HEK293 (cell line): ENCODE results near the gene ANP32B.

ENCODE experiments used
- GLIS1 ChIP-seq: fragments of 450-650 bp; formaldehyde crosslinking; IDR thresholded peaks from 2 replicates; pipeline ENCODE4 v1.5.1; 2016; ENCODE audit warnings: missing biosample characterization, missing genetic modification characterization
- IKZF3 ChIP-seq: fragments of 450-650 bp; IDR thresholded peaks from 2 replicates; pipeline ENCODE4 v1.5.0; 2018; ENCODE audit warnings: missing biosample characterization, mild to moderate bottlenecking, missing genetic modification characterization, moderate library complexity
- PATZ1 ChIP-seq: fragments of 450-650 bp; formaldehyde crosslinking; IDR thresholded peaks from 2 replicates; pipeline ENCODE4 v1.5.1; 2016; ENCODE audit warnings: missing biosample characterization, missing genetic modification characterization
- SP2 ChIP-seq: fragments of 450-650 bp; formaldehyde crosslinking; IDR thresholded peaks from 2 replicates; pipeline ENCODE4 v1.5.1; 2016; ENCODE audit warnings: missing biosample characterization, missing genetic modification characterization
- SP7 ChIP-seq: fragments of 450-650 bp; formaldehyde crosslinking; IDR thresholded peaks from 2 replicates; pipeline ENCODE4 v1.5.1; 2016; ENCODE audit warnings: missing biosample characterization, missing genetic modification characterization
- ZBTB17 ChIP-seq: fragments of 450-650 bp; formaldehyde crosslinking; IDR thresholded peaks from 2 replicates; pipeline ENCODE4 v1.5.1; 2016; ENCODE audit warnings: missing biosample characterization, missing genetic modification characterization
- ZBTB20 ChIP-seq: fragments of 450-650 bp; formaldehyde crosslinking; IDR thresholded peaks from 2 replicates; pipeline ENCODE4 v1.5.1; 2016; ENCODE audit warnings: missing biosample characterization, missing genetic modification characterization
- ZBTB26 ChIP-seq: fragments of 450-650 bp; formaldehyde crosslinking; optimal IDR thresholded peaks from 2 replicates; pipeline ENCODE3; 2016; ENCODE audit warnings: missing biosample characterization, mild to moderate bottlenecking, missing genetic modification characterization
- ZBTB6 ChIP-seq: fragments of 450-650 bp; formaldehyde crosslinking; IDR thresholded peaks from 2 replicates; pipeline ENCODE4 v1.5.1; 2017; ENCODE audit warnings: missing biosample characterization, missing genetic modification characterization
- ZNF248 ChIP-seq: fragments of 450-650 bp; formaldehyde crosslinking; IDR thresholded peaks from 2 replicates; pipeline ENCODE4 v1.5.1; 2017; ENCODE audit warnings: missing biosample characterization, missing genetic modification characterization
- ZNF324 ChIP-seq: fragments of 450-650 bp; formaldehyde crosslinking; IDR thresholded peaks from 2 replicates; pipeline ENCODE4 v1.5.1; 2016; ENCODE audit warnings: missing biosample characterization, missing genetic modification characterization
- ZNF335 ChIP-seq: fragments of 450-650 bp; formaldehyde crosslinking; conservative IDR thresholded peaks from 2 replicates; pipeline ENCODE4 v1.5.1; 2016; ENCODE audit warnings: missing biosample characterization, missing genetic modification characterization
- ZNF391 ChIP-seq: fragments of 450-650 bp; formaldehyde crosslinking; IDR thresholded peaks from 2 replicates; pipeline ENCODE4 v1.5.1; 2016; ENCODE audit warnings: low read depth, missing biosample characterization, missing genetic modification characterization, borderline replicate concordance
- ZNF48 ChIP-seq: fragments of 450-650 bp; formaldehyde crosslinking; IDR thresholded peaks from 2 replicates; pipeline ENCODE4 v1.5.1; 2016; ENCODE audit warnings: missing biosample characterization, missing genetic modification characterization
- ZNF501 ChIP-seq: fragments of 450-650 bp; formaldehyde crosslinking; IDR thresholded peaks from 2 replicates; pipeline ENCODE4 v1.5.1; 2016; ENCODE audit warnings: missing biosample characterization, missing genetic modification characterization
- ZNF530 ChIP-seq: fragments of 450-650 bp; formaldehyde crosslinking; IDR thresholded peaks from 2 replicates; pipeline ENCODE4 v1.5.1; 2016; ENCODE audit warnings: low read depth, missing biosample characterization, missing genetic modification characterization
- ZNF561 ChIP-seq: fragments of 450-650 bp; IDR thresholded peaks from 2 replicates; pipeline ENCODE4 v1.5.1; 2018; ENCODE audit warnings: missing biosample characterization, missing genetic modification characterization, borderline replicate concordance
- ZNF585B ChIP-seq: fragments of 450-650 bp; formaldehyde crosslinking; IDR thresholded peaks from 2 replicates; pipeline ENCODE4 v1.5.1; 2016; ENCODE audit warnings: missing biosample characterization, missing genetic modification characterization
- ZNF629 ChIP-seq: fragments of 450-650 bp; formaldehyde crosslinking; IDR thresholded peaks from 2 replicates; pipeline ENCODE4 v1.5.1; 2017; ENCODE audit warnings: missing biosample characterization, missing genetic modification characterization
- ZNF639 ChIP-seq: fragments of 450-650 bp; formaldehyde crosslinking; IDR thresholded peaks from 2 replicates; pipeline ENCODE4 v1.5.1; 2016; ENCODE audit warnings: missing biosample characterization, missing genetic modification characterization
- ZNF660 ChIP-seq: fragments of 450-650 bp; IDR thresholded peaks from 2 replicates; pipeline ENCODE4 v1.5.1; 2018; ENCODE audit warnings: missing biosample characterization, mild to moderate bottlenecking, missing genetic modification characterization
- ZNF692 ChIP-seq: fragments of 450-650 bp; formaldehyde crosslinking; IDR thresholded peaks from 2 replicates; pipeline ENCODE4 v1.5.1; 2016; ENCODE audit warnings: missing biosample characterization, missing genetic modification characterization
- ZNF76 ChIP-seq: fragments of 450-650 bp; formaldehyde crosslinking; IDR thresholded peaks from 2 replicates; pipeline ENCODE4; 2016; ENCODE audit warnings: low read depth, missing biosample characterization, missing genetic modification characterization, borderline replicate concordance
- ZSCAN23 ChIP-seq: fragments of 450-650 bp; formaldehyde crosslinking; IDR thresholded peaks from 2 replicates; pipeline ENCODE4 v1.5.1; 2016; ENCODE audit warnings: missing biosample characterization, missing genetic modification characterization
- ZSCAN4 ChIP-seq: fragments of 450-650 bp; formaldehyde crosslinking; IDR thresholded peaks from 2 replicates; pipeline ENCODE4 v1.5.1; 2017; ENCODE audit warnings: missing biosample characterization, missing genetic modification characterization

Gene ANP32B

GRCh38 chr9:98056269-98057137 is 73.4 kb downstream of the ANP32B start, which contains the start of gene NANS (continued):
- TF ChIP-seq ZSCAN4 (tag by site-specific recombination) (no peak), SP7 (tag by site-specific recombination) (peak; percentile 68; the same call in 1 of the 2 replicates), ZNF76 (tag by site-specific recombination) (0 out of 2 replicates have a peak, but pooled peaks have one; percentile 43), PATZ1 (tag by site-specific recombination) (peak; percentile 55), ZBTB26 (tag by site-specific recombination) (peak; percentile 52), SP2 (peak; percentile 64), IKZF3 (tag by site-specific recombination) (peak; percentile 77), ZNF391 (tag by site-specific recombination) (no peak), ZNF692 (tag by site-specific recombination) (peak; percentile 44; the same call in 1 of the 2 replicates), ZNF561 (tag by site-specific recombination) (peak; percentile 42; the same call in 1 of the 2 replicates), ZNF530 (no peak), ZNF324 (tag by site-specific recombination) (peak; percentile 18; the same call in 1 of the 2 replicates), ZNF248 (tag by site-specific recombination) (no peak), ZNF585B (no peak), ZNF335 (peak; percentile 76), ZBTB6 (tag by site-specific recombination) (0 out of 2 replicates have a peak, but pooled peaks have one; percentile 3), ZNF639 (tag by site-specific recombination) (no peak), ZBTB17 (tag by site-specific recombination) (peak; percentile 70), ZNF501 (tag by site-specific recombination) (peak; percentile 75; the same call in 1 of the 2 replicates), GLIS1 (tag by site-specific recombination) (peak; percentile 42), ZNF629 (tag by site-specific recombination) (0 out of 2 replicates have a peak, but pooled peaks have one; percentile 16), ZNF48 (tag by site-specific recombination) (no peak), ZNF660 (peak; percentile 26; the same call in 1 of the 2 replicates), ZSCAN23 (tag by site-specific recombination) (no peak), ZBTB20 (tag by site-specific recombination) (peak; percentile 96)
- TF ChIP-seq, all 188 proteins: peak for 40
